DND-41 (cell line): Measurements from ENCODE around the gene FCHO2.

Source experiments
- ATAC-seq: fragments of 200-7000 bp; cut with Tn5 transposase; 3 replicates; pipeline ENCODE4 v1.9.1; 2021; ENCODE audit warnings: low read depth; ENCODE audit not compliant: insufficient read depth
- DNase-seq: peaks from one replicate; pipeline ENCODE4 v3.0.0-alpha.2; 2020
- H2AFZ ChIP-seq: 2 replicates; pipeline ENCODE4 v1.6.0; 2012; ENCODE audit warnings: low read depth, low read length
- H3K27ac ChIP-seq: 2 replicates; pipeline ENCODE4 v1.5.1; 2012; ENCODE audit warnings: low read length, inconsistent platforms
- H3K27me3 ChIP-seq: fragments of 200-600 bp; sonication (generic); 2 replicates; pipeline ENCODE4 v1.6.0; 2012; ENCODE audit warnings: low read length, mild to moderate bottlenecking, inconsistent platforms; ENCODE audit not compliant: insufficient read depth, poor library complexity
- H3K36me3 ChIP-seq: 2 replicates; pipeline ENCODE4 v1.5.1; 2012; ENCODE audit warnings: low read length, inconsistent platforms; ENCODE audit not compliant: insufficient read depth
- H3K4me1 ChIP-seq: 2 replicates; pipeline ENCODE4 v1.5.1; 2012; ENCODE audit warnings: mild to moderate bottlenecking, low read length; ENCODE audit not compliant: insufficient read depth
- H3K4me2 ChIP-seq: 2 replicates; pipeline ENCODE4 v1.6.0; 2012; ENCODE audit warnings: mild to moderate bottlenecking, moderate library complexity, low read length, inconsistent platforms; ENCODE audit not compliant: insufficient read depth
- H3K4me3 ChIP-seq, 2 experiments: fragments of 200-600 bp in 1 of 2; shearing (Covaris generic) in 1 of 2; 2 replicates each; pipeline ENCODE4 v1.5.1; 2012 to 2016; ENCODE audit warnings: inconsistent platforms in 2 of 2, low read length in 2 of 2, mild to moderate bottlenecking in 2 of 2, low read depth in 1 of 2, moderate library complexity in 1 of 2
- H3K79me2 ChIP-seq: 2 replicates; pipeline ENCODE4 v1.6.0; 2012; ENCODE audit warnings: low read length, inconsistent platforms; ENCODE audit not compliant: insufficient read depth
- H3K9ac ChIP-seq: 2 replicates; pipeline ENCODE4 v1.6.0; 2012; ENCODE audit warnings: low read depth, mild to moderate bottlenecking, inconsistent platforms, low read length, moderate library complexity
- H3K9me3 ChIP-seq: 2 replicates; pipeline ENCODE4 v1.5.1; 2012; ENCODE audit warnings: low read length, moderate library complexity, mild to moderate bottlenecking, inconsistent platforms; ENCODE audit not compliant: insufficient read depth, severe bottlenecking
- H4K20me1 ChIP-seq: 2 replicates; pipeline ENCODE4 v1.6.0; 2012; ENCODE audit warnings: low read length; ENCODE audit not compliant: insufficient read depth
- EZH2 ChIP-seq: IDR thresholded peaks from 3 replicates; pipeline ENCODE4 v1.6.1; 2012; ENCODE audit warnings: borderline replicate concordance, low read depth, mild to moderate bottlenecking, moderate library complexity, low read length, inconsistent platforms; ENCODE audit not compliant: severe bottlenecking
- TF ChIP-seq, protein P1 (sequence below): IDR thresholded peaks from 2 replicates; pipeline ENCODE4 v1.5.1; 2012; ENCODE audit warnings: borderline replicate concordance, low read length, moderate library complexity, mild to moderate bottlenecking; ENCODE audit not compliant: poor library complexity, severe bottlenecking; ENCODE audit errors: extremely low read depth

Gene FCHO2

DNA sequence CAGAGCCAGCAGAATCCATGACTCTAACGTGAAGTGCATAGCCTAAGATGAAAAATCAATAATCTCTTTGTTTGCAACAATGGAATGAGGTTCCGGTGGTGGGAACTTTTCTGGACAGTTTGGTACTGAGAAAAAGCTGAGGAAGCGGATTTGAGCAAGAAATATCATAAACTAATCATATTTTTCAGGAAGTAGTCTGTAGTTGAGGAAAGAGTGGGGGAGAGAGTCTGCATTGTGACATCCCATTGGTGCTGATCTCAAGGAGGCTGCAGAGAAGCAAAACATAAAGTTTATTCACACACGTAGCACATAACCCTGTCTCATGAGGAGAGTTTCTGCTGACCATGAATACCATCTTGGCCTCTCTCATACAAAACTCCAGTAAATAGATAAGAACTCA, 15.8 kb upstream of the FCHO2 start:
- no peaks in the 10 kb centered on the region for H3K36me3 ChIP-seq
- H3K9ac ChIP-seq: no peak overlapping the region
- H3K4me1 ChIP-seq: no peaks in the 10 kb centered on the region
- no peaks in the 10 kb centered on the region for H3K9me3 ChIP-seq
- H3K4me2 ChIP-seq: no peak overlapping the region
- H2AFZ ChIP-seq: no peak overlapping the region
- no peaks in the 10 kb centered on the region for H4K20me1 ChIP-seq
- no peak for TF ChIP-seq EZH2
- TF ChIP-seq, protein P1, sequence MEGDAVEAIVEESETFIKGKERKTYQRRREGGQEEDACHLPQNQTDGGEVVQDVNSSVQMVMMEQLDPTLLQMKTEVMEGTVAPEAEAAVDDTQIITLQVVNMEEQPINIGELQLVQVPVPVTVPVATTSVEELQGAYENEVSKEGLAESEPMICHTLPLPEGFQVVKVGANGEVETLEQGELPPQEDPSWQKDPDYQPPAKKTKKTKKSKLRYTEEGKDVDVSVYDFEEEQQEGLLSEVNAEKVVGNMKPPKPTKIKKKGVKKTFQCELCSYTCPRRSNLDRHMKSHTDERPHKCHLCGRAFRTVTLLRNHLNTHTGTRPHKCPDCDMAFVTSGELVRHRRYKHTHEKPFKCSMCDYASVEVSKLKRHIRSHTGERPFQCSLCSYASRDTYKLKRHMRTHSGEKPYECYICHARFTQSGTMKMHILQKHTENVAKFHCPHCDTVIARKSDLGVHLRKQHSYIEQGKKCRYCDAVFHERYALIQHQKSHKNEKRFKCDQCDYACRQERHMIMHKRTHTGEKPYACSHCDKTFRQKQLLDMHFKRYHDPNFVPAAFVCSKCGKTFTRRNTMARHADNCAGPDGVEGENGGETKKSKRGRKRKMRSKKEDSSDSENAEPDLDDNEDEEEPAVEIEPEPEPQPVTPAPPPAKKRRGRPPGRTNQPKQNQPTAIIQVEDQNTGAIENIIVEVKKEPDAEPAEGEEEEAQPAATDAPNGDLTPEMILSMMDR: no peak
- no peaks in the 10 kb centered on the region for H3K27me3 ChIP-seq
- DNase-seq (no peak), ATAC-seq (no peak)
- no peak overlapping the region for H3K4me3 ChIP-seq
- H3K27ac ChIP-seq: no peak overlapping the region
- H3K79me2 ChIP-seq: no peaks in the 10 kb centered on the region

DNA sequence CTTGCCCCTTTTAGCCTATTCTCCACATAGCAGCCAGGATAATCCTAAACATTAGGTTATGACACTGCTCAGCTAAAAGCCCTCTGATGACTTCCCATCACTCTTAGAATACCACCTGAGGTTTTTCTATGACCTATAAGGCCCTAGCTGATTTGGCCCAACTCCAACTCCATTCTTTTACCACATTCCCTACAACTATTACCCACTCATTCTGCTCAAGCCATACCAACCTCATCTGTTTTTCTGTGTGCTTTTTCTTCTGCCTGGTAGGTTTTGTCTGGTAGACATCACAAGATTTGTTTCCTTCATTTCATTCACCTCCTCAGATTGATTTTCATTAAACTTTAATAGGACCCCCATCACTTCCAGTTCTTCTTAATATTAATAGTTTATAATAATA, 12.5 kb upstream of the FCHO2 start:
- TF ChIP-seq, protein P1: no peak
- no peak for TF ChIP-seq EZH2
- DNase-seq (no peak), ATAC-seq (no peak)
- no peak overlapping the region for H3K4me2 ChIP-seq
- no peak overlapping the region for H2AFZ ChIP-seq
- no peaks in the 10 kb centered on the region for H3K4me1 ChIP-seq
- H3K79me2 ChIP-seq: no peaks in the 10 kb centered on the region
- H3K27me3 ChIP-seq: no peaks in the 10 kb centered on the region
- no peak overlapping the region for H3K27ac ChIP-seq
- no peaks in the 10 kb centered on the region for H4K20me1 ChIP-seq
- no peaks in the 10 kb centered on the region for H3K9me3 ChIP-seq
- no peaks in the 10 kb centered on the region for H3K36me3 ChIP-seq
- no peak overlapping the region for H3K4me3 ChIP-seq
- H3K9ac ChIP-seq: no peak overlapping the region

DNA sequence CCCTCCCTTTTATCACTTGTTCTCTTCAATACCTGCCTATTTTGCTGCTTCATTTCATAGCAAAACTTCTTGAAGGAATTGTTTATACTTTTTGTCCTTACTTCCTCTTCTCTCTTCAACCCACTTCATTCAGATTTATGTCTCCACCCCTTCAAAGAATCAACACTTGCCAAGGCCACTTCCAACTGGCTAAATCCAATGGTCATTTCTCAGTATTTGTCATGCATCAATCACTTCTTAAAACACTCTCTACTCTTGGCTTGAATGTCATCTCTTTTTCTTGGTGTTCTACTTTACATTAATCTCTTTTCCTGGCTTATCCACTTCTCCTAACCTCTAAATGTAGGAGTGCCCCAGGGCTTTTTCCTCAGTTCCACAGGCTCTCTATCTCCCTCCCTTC, 8.3 kb upstream of the FCHO2 start:
- Histone ChIP-seq H3K36me3 (no peaks in the 10 kb centered on the region), H4K20me1 (no peaks in the 10 kb centered on the region), H3K4me3 (no peak overlapping the region), H3K4me1 (no peaks in the 10 kb centered on the region), H3K4me2 (no peak overlapping the region), H3K79me2 (no peaks in the 10 kb centered on the region), H3K27me3 (no peaks in the 10 kb centered on the region), H3K9me3 (no peaks in the 10 kb centered on the region), H3K27ac (no peak overlapping the region), H2AFZ (no peak overlapping the region), H3K9ac (no peak overlapping the region)
- DNase-seq: no peak
- ATAC-seq: no peak
- TF ChIP-seq, protein P1: no peak
- TF ChIP-seq EZH2: no peak

DNA sequence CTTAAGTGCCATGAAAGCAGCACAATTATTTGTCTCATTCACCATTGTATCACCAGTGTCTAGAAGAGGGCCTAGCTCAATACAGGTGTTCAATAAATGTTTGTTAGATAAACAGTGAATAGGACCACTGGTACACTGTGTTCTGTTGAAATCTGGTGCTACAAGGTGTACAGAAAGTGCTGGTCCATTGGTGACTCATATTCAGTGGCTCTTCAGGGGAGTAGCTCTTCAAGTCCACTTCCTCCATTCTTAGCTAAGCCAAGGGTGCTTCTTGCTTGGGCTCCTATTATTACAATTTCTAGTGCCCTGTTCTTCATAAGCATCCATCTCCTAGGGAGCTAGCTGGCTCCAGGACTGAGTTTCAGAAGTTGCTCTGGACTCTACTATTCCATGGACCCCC, 6.4 kb upstream of the FCHO2 start:
- DNase-seq: no peak

More for the DNA sequence above, 6.4 kb upstream of the FCHO2 start:
- Histone ChIP-seq H2AFZ (no peak overlapping the region), H4K20me1 (no peaks in the 10 kb centered on the region), H3K27me3 (no peaks in the 10 kb centered on the region), H3K9ac (no peak overlapping the region), H3K36me3 (no peaks in the 10 kb centered on the region), H3K27ac (no peak overlapping the region), H3K4me2 (no peak overlapping the region), H3K79me2 (no peaks in the 10 kb centered on the region), H3K4me1 (no peaks in the 10 kb centered on the region), H3K4me3 (no peak overlapping the region), H3K9me3 (no peaks in the 10 kb centered on the region)
- TF ChIP-seq, protein P1: no peak
- TF ChIP-seq EZH2: no peak
- ATAC-seq: no peak
